NOMO-1 (cell line): ENCODE measurements around the gene SERF2.

Experiments
- DNase-seq, 2 experiments: peaks; one replicate each; lab custom pipeline; 2025; ENCODE audit not compliant: unreplicated experiment in 2 of 2; lab: John Stamatoyannopoulos, UW

The SERF2 gene

DNA sequence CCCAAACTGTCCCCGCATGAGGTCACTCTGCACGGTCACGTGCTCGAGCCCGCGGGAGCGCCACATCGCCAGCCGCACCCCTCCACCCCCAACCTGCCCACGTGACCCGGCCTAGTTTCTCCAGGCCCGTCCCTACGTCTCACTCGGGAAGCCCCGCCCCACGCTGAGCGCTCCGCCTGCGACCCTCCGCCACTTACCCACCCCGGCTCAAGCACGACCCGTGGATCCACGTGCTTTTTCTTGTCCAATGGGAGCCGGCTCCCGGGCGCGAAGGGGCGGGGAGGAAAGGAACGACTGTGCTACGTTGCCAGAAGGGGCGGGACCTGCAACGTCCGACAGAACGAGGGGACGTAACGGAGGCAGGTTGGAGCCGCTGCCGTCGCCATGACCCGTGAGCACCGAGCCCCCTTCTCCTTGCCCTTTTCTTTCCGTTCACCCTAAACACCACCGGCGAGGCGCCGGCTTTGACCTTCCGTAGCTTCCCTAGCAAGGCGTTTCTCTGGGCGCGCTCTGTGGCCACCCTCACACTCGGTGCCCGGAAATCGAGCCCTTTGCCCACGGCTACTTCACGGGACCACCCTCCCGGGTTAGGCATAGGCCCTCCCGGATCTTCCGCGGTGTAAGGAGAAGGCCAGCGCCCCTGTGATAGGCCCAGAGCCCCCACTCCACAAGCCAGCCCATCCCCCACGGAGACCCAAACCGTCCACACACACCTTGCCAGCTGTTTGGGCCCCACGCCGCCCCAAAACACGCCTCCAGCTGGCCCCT, at the start of gene SERF2:
Gene SERF2, plus strand, starts transcription at position 328 of the 768 bp plus-strand sequence. Its CDS starts 57 bp downstream, at position 385.
- DNase-seq = peak; percentile 98 to 99

DNA sequence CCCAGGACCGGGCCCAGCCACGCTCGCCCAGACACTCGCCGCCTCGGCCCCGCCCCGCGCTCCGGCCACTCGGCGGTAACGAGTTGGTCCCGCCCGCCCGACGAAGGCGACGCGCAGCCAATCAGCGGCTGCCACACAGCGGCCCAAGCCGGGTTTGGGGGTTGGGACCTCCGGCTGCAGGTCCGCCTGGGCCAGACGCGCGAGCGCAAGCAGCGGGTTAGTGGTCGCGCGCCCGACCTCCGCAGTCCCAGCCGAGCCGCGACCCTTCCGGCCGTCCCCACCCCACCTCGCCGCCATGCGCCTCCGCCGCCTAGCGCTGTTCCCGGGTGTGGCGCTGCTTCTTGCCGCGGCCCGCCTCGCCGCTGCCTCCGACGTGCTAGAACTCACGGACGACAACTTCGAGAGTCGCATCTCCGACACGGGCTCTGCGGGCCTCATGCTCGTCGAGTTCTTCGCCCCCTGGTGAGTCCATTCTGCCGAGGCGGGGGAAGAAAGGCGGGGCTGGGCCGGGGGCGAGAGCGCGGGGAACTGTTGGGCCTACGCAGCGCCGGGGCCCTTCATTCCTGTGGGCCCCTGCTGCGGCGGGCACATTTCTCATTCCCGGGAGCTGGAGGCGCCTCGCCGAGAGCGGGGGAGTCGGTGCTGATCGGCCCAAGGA, 45.7 kb upstream of the SERF2 start, which contains the start of gene PDIA3:
Gene PDIA3, plus strand, starts transcription at position 194 of the 658 bp plus-strand sequence. Its CDS starts 102 bp downstream, at position 296.
- DNase-seq = peak; percentile 80 to 89

DNA sequence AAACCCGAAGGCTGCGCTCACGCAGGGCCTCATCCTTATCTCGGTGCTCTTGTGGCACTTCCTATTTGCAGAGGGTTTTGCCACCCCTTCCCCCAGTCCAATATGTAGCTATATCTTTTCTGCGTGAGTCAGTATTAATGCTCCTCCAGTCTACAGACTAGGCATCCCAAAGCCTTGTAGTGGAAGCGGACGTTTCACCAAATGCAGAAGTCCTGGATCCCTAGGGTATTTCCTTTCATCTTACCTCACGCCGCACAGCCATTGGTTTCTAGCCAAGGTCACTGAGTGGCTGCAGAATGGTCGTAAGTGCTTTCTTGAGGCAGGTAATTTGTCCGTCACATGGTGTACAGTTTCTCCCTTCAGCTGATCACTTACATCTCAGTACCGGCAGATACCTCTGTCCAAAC, 45.2 kb upstream of the SERF2 start:
- peak; percentile 39 to 47 for DNase-seq

DNA sequence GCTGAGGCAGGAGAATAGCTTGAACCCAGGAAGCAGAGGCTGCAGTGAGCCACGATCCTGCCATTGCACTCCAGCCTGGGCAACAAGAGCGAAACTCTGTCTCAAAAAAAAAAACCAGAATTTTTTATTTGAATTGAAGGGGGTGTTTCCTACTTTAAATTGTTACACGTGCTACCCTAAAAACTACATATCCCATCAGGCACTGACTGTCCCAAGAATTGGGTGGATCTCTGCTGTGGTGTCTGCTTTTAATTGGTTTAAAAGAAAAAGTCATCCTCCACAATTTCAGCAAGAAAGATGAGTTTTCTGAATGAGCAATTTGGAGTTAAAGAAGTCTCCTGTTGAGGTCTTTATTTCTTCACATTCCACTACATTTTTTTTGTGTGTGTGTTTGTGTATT, 43.7 kb upstream of the SERF2 start:
- peak in 1 of 2 experiments; percentile 13 for DNase-seq

DNA sequence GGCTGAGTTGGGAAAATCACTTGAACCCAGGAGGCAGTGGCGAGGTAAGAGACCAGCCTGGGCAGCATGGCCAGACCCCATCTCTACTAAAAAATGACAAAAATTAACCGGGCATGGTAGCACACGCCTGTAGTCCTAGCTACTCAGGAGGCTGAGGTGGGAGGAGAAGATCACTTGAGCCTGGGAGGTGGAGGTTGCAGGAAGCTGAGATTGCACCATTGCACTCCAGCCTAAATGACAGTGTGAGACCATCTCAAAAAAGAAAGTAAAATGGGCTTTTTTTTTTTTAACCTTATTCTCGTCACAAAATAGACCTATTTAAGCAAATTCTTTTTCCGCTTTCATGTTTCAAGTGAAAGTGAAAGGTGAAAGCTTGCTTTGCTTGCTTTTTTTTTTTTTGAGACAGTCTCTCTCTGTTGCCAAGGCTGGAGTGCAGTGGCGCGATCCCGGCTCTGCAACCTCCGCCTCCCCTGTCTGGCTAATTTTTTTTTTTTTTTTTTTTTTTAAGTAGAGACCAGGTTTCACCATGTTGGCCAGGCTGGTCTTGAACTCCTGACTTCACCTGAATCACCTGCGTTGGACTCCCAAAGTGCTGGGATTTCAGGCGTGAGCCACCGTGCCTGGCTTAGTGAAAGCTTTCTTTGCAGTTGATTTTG, 42.3 kb upstream of the SERF2 start:
- DNase-seq = no peak

DNA sequence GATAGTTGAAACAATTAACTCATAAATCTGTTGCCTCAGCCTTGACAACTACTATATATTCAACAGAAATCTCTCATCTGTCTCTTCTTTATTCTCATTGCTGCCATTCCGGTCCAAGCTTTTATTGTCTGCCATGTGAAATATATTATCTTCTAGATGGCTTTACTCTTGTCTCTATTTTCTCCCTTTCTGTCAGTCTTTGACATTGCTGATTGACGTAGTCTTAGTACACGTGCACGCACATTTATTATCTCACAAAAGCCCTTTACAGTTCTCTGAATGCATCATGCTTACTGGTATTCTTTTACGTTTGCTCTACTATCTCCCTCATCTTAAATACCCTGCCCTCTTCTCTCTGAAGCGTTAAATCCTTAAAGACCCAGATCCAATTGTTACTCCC, 40.2 kb upstream of the SERF2 start:
- DNase-seq = no peak

DNA sequence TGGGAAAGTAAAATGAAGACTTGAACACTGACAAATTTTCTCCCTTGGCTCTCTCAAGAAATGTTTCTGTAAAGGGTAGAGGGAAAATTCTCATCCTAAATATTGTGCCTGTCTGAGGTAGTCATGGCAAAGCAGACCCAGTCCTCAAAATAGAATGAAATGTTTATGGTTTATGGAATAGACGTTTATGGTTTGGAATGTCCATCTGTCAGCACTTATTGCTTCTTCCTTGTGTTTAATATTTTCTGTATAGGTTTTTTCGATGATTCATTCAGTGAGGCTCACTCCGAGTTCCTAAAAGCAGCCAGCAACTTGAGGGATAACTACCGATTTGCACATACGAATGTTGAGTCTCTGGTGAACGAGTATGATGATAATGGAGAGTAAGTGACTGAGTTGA, 29.3 kb upstream of the SERF2 start:
- DNase-seq = no peak

DNA sequence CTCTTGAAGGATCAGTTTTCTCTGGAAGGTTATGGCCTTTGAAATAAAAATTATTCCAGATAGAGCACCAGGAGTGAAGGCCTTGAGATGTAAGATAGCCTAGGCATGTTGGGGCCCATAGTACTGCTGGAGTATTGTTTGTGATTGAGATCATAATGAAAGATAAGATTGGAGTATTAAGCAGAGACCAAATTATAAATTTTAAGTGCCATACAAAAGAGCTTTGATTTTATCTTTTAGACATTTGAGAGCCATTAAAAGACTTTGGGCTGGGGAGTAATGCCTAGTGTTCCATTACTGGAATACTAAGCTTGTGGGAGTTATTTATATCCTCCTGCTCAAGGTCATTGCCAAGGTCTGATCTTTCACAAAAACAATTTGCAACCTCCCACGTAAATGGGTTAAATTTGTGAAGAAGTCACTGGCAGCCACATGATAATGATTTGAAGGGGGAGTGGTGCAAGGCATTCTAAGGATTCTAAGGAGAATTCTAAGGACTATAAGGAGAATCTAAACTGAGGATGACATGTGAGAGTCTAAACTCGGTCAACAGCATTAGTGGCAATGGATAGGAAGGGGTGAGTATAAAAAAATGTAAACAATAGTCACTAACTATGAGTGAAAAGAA, 28.2 kb upstream of the SERF2 start:
- no peak for DNase-seq

DNA sequence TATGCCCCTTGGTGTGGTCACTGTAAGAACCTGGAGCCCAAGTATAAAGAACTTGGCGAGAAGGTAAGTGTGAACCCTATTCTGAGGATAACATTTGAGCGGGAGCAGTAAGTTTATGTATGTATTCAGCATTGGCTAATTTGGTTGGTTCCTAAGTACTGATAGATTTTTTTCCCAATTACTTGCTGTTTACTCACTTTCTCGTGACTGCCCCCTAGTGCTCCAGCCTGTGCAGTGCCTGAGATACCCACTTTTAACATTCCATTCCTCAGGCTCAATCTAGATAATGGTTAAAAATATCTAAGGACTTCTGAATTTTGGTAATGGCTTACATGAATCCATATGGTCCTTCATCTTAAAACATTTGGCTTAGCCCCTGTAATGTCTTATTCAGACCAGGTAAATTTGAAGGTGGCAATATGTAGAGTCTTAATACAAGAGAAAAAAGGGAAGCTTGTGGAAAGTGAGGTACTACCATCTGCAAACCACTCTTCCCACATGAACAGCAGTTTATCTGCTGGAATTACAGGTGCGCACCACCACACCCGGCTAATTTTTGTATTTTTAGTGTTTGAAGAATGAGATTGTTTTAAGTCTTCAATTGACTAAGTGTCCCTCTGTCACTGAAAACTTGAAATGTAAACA, 22.4 kb upstream of the SERF2 start:
- peak in 1 of 2 experiments; percentile 55 for DNase-seq

DNA sequence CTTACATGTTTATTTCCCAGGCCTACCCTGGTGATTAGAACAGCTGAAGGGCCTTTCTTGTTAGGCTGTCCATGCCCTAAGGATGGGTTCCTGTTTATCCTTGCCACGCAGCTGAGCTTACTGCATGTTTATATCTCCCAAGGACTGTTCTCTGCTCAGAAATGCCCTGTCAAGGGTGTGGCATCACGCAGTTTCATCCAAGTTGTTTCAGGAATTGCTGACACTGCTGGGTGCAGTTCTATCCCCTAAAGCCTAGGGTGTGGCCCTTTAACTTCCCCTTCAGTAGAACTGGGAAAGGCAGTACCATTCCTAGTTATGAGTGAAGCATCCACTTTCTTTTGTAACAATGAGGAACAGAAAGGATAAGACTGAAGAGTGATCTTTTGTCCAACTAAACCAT, 20.3 kb upstream of the SERF2 start:
- no peak for DNase-seq

DNA sequence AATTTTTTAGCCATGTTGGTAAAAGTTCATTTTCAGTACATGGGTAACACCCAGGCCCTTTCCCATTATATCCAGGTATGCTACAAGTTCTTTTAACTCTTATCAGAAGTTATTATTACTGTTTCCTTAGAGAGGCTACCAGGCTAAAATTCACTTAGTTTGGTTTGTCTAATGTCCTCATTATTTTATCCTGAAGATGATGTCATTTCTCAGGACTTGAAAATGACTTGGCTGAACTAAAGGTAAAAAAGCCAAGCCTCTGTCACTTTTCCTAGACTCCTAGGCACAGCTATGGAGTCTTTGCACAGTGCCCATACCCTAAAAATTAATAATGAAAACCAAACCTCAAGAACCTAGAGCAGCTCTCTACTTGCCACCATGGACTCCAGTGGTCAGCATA, 19.5 kb upstream of the SERF2 start:
- DNase-seq = no peak

DNA sequence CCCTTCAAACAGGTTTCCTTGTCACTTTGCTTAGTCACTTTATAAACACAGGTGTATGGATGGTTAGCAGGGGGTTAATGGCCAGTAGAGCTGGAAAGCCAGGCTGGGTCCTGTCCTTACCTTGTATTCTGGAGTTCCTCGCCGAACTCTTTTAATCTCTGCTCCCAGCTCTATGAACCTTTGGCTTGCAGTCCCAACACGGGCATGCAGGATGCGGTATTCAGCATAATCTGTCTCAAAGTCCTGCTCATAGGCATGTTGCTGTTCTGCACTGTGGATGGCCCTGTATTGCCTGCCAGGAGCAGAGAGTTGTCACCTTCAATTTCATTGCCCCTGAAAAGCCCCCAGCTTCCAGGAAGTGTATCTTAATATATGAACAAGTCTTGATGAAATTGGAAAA, 18.1 kb upstream of the SERF2 start:
- DNase-seq = no peak

DNA sequence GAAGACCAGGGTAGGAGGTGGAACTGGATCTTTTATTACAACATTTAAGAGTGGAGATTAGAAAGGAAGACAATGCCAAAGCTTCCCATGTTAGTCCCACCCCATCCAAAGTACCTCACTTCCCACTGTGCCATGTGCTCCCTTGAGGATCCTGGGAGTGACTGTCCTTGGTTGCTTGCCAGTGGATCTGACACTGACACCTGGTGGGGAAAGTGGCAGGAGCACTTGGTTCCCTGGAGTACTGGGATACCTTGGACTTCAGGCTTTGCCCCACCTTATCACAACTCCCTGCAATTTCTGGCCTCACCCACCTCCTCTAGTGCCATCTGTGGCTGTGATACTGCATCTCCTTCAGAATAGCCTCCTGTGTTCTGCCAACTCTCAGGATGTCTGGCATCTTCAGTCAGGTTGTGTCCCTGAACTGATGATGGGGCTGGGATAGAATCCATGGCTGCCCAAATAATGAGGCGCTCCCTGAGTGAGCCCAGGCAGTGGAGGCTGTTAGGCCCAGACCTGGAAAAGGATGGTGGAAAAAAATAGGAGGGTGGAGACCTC, 16.6 kb upstream of the SERF2 start:
- no peak for DNase-seq

DNA sequence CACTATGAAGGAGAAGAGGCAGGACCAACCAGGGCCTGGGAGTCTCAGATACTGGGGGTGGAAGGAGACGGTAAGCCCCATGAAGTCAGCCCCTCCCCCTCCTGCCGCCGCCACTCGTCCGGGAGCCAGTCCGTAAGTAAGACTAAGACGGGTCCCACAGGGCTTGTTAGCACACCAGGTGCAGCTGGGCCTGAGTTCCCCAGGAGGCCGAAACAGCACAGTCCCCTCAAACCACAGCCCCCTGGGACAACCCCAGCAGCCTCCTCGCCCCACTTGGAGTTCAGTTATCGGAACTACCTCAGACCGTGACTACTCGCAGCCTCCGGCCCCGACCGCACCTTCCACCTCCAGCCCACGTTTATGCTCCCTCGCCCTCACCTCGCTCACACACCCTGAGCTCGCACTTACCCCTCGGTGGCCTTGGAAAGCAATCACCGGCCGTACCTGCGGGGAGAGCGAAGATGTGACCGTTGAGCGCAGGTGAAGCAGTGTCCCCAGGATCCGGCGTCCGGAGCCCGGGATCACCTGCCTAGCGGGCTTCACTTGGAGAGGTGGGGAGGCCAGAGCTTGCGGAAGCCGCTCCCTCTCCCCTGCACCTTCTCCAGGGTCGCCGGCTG, 15.9 kb upstream of the SERF2 start:
- no peak for DNase-seq

DNA sequence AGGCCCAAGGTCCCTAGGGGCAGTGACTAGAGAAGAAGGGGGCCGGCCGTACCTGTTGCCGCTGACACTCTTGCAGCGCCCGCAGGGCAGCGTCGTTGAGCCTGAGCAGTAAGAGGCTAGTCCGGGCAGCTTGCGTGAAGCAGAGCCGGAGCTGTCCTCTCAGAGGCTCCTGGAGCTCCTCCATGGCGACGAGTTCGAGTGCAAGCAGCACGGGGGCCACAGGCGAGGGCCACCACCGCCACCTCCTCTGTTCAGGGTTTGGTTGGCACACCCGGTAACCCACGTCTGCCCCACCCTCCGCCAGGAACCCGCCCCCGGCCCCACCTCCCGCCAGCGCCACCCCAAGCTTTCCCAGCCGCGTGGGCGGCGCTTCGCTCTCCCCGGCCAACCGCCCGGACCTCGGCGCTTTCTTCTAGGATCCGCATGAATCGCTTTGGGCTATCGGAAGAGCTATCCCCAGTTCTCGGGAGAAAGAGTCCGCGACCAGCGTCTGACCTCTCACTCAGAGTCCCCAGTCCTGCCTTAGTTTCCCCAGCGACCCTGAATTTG, 15.3 kb upstream of the SERF2 start, which contains the start of gene ELL3:
Gene ELL3, minus strand, starts transcription at position 249 of the 549 bp plus-strand sequence. Its CDS starts 65 bp downstream, at position 184.
- peak; percentile 82 to 87 for DNase-seq

DNA sequence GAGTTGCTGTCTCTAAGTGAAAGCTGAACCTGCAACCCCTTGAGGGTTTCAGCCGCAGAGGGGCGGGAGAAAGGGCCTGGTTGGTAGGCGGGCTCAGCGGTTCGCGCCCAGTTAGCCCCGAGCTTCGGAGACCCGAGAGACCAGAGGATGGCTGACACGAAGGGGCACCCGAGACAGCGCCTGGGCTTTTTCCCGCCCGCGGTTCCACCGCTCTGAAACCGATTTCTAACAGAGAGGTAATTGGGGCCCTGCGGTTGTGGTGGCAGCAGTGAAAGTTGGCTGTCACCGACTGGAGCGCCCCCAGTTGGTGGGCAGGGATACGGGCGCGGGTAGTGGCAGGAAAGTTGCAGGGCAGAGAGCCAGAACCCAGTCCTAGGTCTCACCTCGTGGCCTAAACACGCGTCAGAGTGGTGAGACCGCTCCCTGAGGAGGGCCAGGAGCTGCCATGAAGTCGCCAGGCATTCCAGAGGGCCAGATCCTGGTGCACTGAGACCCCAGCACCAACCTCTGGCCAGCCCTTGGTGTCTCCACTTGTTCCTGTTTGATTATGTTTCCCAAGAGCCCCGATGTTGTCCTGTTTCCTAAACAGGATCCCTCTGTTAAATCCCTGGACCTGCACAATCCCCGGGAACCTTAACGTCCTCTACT, 14.7 kb upstream of the SERF2 start:
- peak; percentile 89 to 90 for DNase-seq

DNA sequence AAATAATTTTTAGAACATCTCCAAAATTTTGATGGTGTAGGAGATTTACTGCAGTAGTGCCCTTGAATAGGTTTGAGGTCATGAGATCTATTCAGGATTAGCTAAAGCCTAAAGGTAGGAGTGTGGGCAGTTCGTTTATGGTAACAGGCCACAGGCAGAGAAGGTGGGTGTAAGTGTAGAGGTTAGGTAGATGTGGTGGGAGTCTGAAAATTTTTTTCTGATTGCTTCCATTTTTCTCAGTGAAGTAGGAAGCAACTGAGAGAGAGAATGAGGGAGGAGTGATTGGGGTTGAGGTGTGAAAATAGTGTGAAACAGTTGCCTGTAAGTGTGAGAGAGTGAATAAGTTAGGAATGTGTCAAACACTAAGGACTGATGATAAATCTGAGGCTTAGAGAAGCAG, 13.1 kb upstream of the SERF2 start:
- DNase-seq = no peak

DNA sequence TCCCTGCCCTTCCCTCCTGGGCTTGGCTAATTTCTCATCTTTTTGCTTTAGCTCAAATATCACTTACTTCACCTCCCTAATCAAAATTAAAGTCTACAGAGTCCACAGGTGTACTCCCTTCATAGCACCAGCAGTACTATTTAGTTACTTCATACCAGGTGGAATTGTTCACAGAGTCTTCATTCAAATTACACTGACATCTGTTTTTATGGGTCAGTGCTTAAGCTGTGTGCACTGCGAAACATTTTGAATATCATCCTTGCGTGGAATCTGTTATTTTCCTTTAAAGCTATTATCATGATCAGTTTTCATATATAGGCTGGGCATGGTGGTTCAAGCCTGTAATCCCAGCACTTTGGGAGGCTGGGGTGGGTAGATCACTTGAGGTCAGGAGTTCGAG, 2.7 kb upstream of the SERF2 start:
- DNase-seq = no peak
